ENCODE measurements around the gene FAM177A1.

GRCh38 chr14:35114036-35114435, 68.0 kb downstream of the FAM177A1 start:
- TF ChIP-seq POLR2AphosphoS5 (IDR thresholded peaks at IDR 0.05) (no peak), CTCF (IDR thresholded peaks at IDR 0.05; ENCODE audit: poor library complexity, severe bottlenecking) (no peak), EP300 (conservative IDR thresholded peaks at IDR 0.05; ENCODE audit: poor library complexity, severe bottlenecking) (no peak), EZH2 (IDR thresholded peaks at IDR 0.05; ENCODE audit: borderline replicate concordance, insufficient read depth, low read length, poor library complexity, severe bottlenecking) (no peak), REST (IDR thresholded peaks at IDR 0.05; ENCODE audit: borderline replicate concordance) (no peak)

All from neural cell (in vitro differentiated cells).